ENCODE data around the gene SNX5. TPM values are rescaled to one million over a fixed set of nuclear protein-coding genes. Genes with fewer than 3 reads are reported as not detected.
A peak's percentile ranks its signal among the peaks of the same experiment; 100 is the strongest.

SNX5 gene
- total and polyA plus RNA-seq, 2 of the 13 experiments (the other 11 are each of a cell fraction or from before 2014, with no cell fraction given), result 664 to 1,040 TPM

GRCh38 chr20:17940224-17940971 lies 28.2 kb downstream of the SNX5 start (continued):
- TF ChIP-seq ISL2 (CRISPR knock-in tag; IDR thresholded peaks at IDR 0.05) (no peak; the same call in 1 of the 2 replicates), SRSF4 (IDR thresholded peaks at IDR 0.05; ENCODE audit: low read depth, low read length, poor library complexity, severe bottlenecking) (no peak), ZNF687 (CRISPR knock-in tag; IDR thresholded peaks at IDR 0.05) (peak; percentile 48), IKZF1 (IDR thresholded peaks at IDR 0.05) (no peak), ZNF879 (CRISPR knock-in tag; IDR thresholded peaks at IDR 0.05) (no peak), KDM5B (CRISPR knock-in tag; IDR thresholded peaks at IDR 0.05; ENCODE audit: borderline replicate concordance) (no peak), ZNF350 (CRISPR knock-in tag; IDR thresholded peaks at IDR 0.05; ENCODE audit: borderline replicate concordance, low read depth) (no peak), EEA1 (CRISPR knock-in tag; IDR thresholded peaks at IDR 0.05; ENCODE audit: borderline replicate concordance) (no peak), JARID2 (CRISPR knock-in tag; IDR thresholded peaks at IDR 0.05; ENCODE audit: insufficient replicate concordance) (no peak), MAZ (IDR thresholded peaks at IDR 0.05; ENCODE audit: borderline replicate concordance, low read depth, low read length) (no peak), MAZ (CRISPR knock-in tag; IDR thresholded peaks at IDR 0.05; ENCODE audit: low read depth) (no peak)
- TF ChIP-seq, protein P1, sequence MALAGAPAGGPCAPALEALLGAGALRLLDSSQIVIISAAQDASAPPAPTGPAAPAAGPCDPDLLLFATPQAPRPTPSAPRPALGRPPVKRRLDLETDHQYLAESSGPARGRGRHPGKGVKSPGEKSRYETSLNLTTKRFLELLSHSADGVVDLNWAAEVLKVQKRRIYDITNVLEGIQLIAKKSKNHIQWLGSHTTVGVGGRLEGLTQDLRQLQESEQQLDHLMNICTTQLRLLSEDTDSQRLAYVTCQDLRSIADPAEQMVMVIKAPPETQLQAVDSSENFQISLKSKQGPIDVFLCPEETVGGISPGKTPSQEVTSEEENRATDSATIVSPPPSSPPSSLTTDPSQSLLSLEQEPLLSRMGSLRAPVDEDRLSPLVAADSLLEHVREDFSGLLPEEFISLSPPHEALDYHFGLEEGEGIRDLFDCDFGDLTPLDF (CRISPR knock-in tag; IDR thresholded peaks at IDR 0.05), result peak; percentile 52; the same call in 1 of the 2 replicates
- TF ChIP-seq, protein P2, sequence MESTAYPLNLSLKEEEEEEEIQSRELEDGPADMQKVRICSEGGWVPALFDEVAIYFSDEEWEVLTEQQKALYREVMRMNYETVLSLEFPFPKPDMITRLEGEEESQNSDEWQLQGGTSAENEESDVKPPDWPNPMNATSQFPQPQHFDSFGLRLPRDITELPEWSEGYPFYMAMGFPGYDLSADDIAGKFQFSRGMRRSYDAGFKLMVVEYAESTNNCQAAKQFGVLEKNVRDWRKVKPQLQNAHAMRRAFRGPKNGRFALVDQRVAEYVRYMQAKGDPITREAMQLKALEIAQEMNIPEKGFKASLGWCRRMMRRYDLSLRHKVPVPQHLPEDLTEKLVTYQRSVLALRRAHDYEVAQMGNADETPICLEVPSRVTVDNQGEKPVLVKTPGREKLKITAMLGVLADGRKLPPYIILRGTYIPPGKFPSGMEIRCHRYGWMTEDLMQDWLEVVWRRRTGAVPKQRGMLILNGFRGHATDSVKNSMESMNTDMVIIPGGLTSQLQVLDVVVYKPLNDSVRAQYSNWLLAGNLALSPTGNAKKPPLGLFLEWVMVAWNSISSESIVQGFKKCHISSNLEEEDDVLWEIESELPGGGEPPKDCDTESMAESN (CRISPR knock-in tag; conservative IDR thresholded peaks at IDR 0.05), result 0 out of 2 replicates have a peak, but pooled peaks have one; percentile 52
